NCI-H1417 (cell line): ENCODE measurements around the gene PRDM11.
A peak's percentile ranks its signal among the peaks of the same experiment; 100 is the strongest.

ENCODE experiments used
- DNase-seq, 3 experiments: peaks; one replicate each; lab custom pipeline; 2025; lab: John Stamatoyannopoulos, UW

Gene PRDM11

DNA sequence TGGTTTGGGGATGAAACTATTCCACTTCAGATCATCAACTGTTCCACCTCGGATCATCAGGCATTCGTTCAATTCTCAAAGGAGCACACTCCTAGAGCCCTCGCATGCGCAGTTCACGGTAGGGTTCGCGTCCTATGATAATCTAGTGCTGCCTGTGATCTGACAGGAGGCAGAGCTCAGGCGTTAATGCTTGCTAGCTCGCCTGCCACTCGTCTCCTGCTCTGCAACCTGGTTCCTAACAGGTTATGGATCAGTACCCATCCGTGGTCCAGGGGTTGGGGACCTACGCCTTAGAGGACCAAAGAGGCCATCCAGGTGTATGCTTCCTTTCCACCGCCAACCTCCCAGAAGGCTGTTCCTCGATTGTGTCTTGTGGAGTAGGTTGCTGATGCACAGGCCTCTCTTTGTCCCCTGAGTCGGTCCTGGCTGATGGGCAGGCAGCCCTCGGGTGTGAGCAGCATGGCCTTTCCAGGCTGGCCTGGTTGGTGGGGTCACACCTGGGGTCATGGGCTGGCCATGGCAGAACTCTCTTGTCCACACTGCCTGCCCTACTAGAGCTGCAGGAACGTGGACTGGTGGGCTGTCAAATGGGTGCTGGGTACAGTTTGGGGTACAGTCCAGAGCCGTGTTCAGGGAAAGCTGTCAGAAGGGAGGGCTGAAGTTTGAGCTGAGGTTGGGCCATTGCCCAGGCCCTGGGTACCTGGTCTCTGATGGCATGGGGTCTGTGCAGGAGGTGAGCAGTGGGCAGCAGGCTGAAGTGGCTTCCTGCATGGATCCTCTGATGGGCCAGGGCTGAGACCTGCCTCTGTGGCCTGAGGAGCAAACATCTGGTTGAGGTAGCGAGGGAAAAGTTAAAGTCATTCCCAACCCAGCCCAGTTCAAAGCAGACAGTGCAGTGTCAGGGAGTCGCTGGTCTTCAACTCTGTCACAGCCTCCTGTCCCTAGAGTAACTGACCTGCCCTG lies 11.1 kb downstream of the PRDM11 start:
- no peak for DNase-seq

DNA sequence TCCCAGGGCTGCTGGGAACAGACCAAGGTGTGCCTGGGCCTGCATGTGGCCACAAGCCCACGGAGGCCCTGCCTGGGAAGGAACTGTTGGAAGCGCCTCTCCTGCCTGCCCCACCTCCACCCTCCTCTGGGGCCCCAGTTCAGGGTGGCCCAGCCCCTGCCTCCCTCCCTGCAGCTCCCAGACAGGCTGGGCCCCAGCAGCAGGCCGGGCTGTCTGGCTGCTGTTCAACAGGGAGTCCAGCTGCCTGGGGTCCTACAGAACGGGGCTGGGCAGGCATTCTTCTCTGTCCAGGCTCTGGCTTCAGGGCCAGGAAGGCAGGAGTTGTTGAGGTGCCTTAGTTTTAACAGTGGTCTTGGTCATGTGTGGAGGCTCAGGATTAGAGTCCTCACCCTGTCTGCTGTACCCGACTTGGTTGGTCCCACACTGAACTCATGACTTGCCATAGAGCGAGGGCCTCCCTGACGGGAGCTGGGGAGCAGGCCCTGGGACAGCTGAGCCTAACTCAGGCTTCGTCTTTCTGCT lies 11.8 kb downstream of the PRDM11 start:
- no peak for DNase-seq

DNA sequence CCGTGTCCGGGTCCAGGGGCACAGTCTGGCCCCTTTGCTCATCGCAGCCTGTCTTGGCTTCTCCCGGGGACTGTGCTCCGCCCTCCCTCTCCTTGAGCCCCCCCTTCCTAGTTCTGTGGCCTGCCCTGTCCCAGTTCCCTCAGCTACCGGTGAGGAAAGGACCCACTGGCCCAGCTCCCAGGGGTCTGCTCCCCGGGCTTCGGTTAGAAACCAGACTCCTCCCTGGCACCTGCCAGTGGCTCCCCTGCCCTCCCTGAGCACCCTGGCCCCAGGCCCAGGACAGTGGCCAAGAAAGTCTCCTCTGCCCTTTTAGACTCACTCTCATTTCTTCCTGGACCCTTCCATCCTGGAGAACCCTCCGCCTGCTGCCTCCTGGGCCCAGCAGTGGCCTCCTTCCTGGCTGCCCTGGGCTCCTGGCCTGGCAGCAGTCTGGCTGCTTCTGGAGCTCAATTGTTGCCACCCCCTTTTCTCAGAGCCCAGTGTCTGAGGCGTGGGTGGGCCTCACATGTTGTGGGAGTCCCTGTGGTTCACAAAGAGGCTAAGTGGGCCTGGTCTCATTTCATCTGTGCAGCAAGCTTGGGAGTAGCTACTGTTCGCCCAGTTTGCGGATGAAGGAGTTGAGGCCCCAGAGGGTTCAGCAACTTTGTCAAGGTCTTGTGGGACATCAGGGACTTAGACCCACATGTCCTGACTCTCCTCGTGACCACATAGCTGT lies 12.6 kb downstream of the PRDM11 start:
- no peak for DNase-seq

DNA sequence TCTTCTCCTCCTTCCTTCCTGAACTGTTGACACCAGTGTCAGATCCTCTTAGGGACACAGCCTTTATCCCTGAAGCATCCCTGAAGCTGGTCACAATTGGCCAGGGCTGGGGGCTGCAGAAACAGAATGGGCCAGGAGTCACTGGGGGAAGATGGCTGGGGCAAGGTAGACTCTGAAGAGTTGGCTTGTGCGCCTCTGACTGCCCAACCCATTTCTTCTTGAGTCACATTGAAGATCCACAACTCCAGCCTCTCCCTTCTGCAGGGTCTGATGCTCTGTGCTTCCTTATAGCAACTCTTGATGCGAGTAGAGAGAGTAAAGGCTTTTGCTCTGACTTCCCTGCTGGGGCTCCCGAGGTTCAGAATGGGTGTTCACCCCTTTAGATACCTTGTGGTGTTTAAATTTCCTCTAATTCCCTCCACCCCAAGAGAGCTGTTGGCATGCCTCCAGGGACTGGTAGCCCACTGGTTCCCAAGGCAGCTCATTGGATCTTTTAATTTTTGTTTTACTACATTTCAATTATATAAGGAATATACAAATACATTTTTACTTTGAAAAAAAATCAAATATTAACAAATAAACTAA lies 13.4 kb downstream of the PRDM11 start:
- no peak for DNase-seq

DNA sequence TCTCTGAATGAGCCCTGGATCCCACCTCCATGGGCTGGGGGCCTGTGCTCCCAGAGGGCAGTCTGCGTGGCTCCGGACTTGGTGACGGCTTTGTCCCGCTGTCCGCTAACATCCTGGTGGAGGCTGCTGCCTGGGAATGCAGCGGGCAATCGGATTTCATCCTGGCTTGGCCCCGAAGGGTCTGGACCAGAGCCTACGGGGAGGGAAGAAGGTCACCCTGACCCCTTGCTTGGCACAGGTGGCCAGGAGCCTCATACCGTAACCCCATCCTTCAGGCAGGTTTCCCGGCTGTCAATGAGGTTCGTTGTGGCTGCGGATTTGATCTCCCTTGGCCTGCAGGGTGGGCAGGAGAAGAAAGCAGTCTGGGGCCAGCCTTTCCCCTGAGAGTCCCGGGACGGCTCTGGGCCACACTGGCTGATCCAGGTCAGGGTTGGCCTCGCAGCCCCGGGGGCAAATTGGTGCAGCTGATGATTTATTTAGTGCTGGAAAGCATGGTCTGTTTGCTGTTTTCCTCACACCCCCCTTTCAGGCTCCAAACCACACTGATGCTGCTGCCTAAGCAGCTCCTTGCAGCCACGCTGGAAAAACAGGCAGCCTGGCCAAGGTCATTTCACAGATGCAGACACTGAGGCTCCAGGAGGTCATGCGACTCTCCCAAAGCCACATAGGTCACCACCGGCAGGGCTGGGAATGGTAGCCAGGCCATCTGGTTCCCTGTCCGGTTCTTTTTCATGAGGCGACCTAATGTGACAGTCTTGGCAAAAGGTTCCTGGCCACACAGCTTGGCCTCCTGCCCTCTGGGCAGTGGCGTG lies 15.0 kb downstream of the PRDM11 start:
- no peak for DNase-seq

DNA sequence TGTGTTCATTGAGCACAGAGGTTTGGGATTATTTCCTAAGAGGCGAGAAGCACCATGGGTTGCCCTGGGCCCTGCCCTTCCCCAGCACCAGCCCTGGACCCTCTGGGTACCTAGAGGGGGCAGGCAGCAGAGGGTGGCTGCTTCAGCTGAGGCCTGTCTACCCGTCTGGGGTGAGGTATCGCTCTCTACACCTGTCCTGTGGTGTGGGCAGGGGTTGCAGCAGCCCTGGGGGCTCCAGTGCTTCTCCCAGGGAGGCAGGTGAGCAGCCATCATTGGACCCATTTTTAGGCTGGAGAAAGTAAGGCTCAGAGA lies 15.6 kb downstream of the PRDM11 start:
- DNase-seq = no peak

DNA sequence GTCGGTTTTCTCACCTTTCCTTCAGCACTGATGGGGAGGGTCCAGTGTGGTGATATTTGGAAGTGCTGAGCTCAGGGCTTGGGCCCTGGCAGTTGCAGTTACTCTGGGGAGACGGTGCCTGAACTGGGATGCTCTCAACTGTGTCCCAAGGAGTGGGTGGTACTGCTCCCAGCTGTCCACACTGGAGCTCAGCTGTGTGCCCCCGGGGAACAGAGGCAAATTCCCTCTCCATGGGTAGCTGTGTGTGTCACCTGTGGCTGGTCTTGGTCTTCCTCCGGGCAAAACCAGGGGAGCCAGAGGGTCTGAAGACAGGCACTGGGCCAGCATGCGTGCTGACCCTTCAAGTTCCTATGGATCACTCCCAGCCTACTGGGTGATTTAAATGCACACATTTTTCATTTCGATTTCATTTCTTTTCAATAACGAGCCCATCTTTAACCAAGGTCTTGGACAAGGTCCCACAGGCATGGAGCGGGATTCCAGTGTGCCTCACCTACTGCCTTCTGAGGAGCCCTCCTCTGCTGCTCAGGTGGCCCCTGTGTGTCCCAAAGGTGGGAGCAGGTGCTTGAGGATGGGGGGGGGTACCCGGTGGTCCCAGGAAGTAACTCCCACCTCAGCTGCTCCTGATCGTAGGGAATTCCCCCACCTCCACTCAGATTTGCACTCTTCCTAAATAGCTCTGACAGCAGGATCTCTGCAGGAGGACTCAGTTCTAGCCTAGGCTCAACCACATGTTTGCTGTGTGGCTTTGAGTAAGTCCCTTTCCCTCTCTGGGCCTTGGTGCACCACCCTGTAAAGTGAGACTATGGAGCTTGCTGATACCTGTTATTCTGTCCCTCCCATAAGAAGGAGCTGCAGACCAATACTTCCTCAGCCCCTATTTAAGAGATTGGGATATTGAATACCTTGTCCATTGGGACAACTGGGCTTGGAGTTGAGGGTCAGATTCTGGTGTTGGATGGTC lies 16.8 kb downstream of the PRDM11 start:
- no peak for DNase-seq

DNA sequence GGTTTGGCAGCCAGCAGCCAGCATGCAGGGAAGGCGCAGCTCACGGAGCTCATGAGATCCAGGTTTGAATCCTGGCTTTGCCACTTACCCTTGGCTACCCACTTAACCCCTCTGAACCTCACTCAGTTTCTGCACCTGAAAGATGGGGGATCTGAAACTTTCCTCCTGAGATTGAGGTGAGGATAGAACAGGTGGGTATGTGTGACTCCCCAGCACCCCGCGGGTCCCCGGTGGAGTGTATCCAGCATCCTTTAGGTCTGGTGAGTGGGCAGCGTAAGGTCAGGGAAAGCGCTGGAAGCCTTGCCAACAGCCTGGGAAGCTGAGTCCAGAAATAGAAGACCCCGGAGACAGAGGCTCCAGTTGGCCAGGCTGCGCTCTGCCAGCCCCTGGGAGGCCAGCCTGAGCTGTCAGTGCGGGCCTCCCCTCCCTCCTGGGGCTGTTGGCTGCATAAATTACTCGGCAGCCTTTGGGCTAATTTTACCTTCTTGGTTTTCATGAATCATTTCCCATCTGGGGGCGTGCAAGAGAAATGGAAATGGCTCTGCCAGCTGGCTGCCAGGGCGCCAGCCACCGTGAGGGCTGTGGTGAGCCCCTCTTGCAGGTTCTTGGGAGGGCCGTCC lies 17.6 kb downstream of the PRDM11 start:
- DNase-seq = no peak

DNA sequence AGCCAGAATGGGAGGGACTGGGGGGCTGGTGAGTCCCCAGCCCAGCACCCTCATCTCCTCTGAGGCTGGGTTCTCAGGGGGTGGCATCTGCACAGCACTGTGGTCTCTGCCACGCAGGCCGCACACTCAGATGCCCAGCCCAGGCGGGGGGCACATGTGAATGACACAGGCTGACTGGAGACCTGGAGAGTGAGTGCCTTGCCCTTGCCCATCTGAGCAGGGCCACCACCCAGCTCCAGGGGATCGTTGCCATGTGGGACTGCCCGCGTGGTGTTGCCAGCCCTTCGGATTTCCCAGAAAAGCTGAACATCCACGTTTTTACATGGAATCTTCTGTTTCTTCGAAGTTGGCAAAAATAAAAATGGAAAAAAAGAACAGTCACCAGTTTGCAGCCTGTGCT lies 18.9 kb downstream of the PRDM11 start:
- DNase-seq = no peak

DNA sequence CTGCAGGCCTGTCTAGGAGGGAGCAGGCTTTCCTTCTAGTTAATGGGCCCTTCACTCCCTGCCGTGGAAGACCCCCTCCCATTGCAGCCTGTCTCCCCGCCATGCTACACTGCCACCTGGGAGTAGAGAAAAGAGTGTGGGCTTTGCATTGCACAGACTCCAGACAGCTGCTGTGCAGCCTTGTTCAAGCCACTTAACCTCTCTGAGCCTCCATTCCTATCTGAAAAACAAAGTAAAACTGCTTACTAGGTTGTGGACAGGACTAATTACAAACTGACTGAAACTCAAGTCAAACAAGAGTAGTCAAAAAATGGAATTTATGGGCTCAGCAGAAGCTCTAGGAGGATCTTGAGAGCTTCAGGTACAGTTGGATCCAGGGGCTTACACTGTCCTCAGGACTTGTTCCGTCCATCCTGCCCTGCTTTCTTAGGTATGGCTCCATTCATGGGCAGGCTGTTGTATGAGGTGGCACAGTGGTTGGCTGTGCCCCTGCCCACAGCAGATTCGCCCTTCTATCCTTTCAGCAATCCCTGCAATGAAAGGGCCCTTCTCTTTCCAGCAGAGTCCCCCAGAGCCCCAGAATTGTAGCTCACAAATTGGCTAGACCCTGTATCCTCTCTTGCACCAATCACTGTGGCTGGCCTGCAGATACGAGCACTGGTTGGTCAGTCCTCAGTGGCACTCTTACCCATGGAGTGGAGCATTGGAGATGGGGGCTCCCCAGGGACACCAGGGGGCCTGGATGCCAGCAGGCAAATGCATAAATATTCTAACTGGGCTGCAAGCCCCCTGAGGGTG lies 19.6 kb downstream of the PRDM11 start:
- DNase-seq = no peak

DNA sequence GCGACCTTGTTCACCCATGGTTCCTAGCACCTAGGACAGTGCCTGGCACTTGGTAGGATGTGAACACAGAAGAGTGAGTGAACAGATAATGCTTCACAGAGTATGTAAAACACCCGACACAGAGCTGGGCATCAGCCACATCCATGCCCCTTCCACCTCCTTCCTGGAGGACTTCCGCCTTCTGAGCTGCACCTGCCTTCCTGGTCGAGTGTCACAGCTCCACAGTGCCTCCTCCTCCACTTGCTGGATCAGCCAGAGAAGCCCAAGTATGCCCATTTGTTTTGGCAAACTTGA lies 20.1 kb downstream of the PRDM11 start:
- DNase-seq = no peak

DNA sequence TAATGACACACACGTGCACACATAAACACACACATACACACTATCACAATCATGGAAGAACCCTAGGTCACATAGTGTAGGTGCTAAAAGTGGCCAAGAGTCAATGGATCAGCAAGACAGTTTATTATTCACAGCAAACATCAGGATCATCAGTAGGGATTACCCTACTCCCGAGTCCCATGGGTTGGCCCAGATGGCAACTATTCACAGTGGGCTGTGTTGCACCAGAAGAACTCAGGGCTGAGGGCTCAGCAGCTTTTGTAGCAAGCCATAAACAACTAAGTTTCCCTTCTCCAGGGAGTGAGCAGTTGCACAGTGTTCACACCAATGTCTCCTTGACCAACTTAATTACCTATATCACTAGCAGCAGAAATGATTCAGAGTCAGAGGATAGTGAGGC lies 20.8 kb downstream of the PRDM11 start:
- no peak for DNase-seq

DNA sequence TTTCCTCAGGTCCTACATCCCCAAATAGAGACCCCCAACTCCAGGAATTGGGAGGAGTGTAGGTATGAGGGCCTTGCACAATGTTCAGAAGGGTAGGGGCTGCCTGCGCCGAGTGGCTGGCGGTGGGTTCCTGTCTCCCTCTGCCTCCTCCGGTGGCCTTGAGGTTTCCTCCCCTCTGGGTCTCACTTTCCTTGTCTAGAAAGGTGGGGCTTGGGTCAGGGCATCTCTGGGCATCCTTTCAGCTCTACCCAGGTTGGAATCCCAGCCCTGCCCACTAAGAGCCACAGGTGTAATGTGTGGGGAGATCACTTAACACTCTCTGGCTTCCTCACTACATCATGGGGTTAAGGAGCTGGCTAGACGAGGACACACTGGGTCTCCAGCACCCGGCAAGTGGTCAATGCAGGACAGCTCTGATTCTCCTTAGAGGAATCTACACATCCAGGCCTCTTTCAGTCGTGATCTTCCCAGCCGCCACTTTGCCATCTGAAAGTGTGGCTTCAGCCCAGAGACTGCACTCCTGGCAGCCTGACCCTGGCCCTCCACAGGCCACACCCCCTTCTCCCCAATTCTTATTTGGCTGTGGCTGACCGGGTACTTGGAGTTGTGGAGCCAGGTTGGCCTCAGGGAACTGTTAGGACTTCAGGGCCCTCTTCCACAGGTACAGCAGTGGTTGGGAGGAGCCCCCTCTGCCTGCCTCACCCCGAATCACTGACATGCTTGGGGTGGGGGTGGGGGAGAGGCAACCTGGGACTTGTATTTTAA lies 22.1 kb downstream of the PRDM11 start:
- DNase-seq = no peak

DNA sequence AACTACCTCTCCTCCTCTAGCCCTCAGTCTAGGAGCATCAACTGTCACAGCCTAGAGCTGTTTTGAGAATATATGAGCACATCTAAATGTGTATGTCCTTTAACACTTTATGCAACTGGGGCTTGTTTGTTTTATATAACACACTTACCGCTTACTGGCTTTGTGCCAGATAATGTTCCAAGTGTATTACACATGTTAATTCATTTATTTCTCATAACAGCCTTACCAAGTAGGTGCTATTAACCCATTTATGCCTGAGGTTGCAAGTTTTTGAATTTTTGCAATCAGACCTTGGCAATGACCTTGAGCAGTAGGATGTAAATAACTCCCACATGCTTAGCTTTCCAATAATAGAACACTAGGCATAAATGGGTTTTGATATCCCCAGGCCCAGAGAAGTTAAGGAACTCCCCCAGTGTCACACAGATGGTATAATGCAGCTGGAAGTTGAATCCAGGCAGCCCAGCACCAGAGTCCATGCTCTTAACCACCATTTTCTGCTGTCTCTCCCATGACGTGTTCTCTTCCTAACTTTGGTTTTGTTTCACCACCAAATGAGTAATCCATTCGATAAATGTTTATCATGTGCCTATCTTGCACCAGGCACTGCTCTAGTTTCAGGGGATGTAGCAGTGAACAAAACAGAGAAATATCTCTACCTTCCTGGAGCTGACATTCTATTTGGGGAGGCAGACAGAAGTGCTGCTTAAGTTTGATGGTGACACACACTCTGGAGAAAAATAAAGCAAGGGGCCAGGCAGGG lies 23.1 kb downstream of the PRDM11 start:
- DNase-seq = peak in 1 of 3 experiments; percentile 61

DNA sequence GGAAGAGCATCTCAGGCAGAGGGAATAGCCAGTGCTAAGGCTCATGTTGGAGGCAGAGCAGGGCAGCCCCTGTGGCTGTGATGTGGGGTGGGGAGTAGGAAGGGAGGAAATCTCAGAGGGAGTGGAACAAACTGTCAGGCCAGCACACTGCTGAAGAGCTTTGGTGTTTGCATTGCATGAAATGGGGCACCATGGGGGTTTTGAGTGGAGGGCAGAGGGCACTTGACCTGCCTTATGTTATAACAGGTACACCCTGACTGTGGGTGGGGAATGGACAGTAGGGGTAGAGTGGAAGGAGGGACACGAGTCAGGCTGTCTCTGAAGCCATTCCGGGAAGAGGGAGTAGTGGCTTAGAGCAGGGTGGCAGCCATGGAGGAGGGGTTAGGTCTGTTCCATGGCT lies 24.0 kb downstream of the PRDM11 start:
- DNase-seq = peak in 1 of 3 experiments; percentile 14

DNA sequence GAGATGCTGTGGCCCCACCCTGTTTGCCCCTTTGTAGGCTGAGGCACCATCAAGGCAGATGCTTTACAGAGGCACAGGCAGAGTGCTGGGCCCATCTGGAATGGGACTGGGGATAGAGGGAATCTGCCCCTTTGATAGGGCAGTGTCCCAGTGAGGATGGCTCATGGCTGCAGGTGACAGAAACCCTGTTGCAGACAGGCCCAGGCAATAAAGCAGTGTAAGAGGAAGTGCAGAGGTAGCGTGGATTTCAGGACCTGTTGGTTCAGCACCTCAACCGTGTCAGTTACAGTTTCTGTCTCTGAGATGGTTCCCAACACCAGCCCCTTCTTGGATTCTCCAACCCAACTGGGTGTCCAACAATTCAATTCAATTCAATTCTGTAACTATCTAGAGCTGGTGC lies 25.1 kb downstream of the PRDM11 start:
- DNase-seq = no peak

DNA sequence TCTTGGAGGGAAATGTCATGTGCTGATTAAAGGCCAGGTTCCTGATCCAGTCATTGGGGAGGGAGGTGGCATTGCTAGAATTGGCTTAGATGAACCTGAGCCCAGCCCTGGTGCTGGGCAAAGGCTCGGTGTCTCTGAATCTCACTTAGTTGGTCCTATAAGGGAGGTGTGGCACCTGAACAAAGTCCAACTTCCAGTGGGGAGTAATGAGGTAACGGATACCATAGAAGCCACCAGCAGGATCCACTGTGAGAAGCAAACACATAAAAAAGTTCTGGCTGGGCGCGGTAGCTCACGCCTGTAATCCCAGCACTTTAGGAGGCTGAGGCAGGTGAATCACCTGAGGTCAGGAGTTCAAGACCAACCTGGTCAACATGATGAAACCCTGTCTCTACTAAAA lies 26.6 kb downstream of the PRDM11 start:
- DNase-seq = no peak

DNA sequence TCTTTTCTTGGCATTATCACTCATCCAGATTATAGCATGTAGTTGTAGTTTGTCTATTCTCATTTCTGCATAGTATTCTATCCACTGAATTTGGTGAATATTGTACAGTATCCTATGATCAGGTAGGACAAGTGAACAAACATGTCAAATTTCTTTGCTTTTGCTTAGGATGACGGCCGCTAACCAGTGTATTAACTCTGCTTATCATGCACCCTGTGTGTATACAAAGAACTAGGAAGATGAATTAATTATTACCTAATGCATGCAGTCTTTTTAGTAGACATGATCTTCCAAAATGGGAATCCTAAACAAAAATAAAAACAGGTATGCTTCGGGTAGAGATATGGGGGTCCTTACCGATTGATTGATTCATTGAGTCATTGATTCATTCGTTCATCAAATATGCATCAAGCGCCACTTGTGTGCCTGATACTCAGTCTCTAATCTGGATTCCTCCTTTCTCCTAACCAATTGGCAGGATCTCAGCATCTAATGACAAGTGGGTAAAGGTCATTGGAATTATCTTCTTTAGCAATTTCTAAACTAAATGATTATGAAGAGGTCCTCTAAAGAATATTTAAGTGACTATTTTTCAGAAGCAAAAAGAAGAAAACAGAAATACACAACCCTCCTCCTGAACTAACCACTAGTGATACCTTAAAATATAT lies 27.9 kb downstream of the PRDM11 start:
- DNase-seq = no peak
